ENCODE measurements around the gene SMCR8. TPM values are rescaled to one million over a fixed set of nuclear protein-coding genes. Genes with fewer than 3 reads are reported as not detected.

SMCR8 gene
- 20.2 and 20.8 TPM in 2 replicates for total RNA-seq
- long read RNA-seq, partial matches to known transcripts, result 0 of 4 reads
- long read RNA-seq, other reads (novel, unspliced or antisense), result 4 of 4 reads

GRCh38 chr17:18314731-18315561 lies at the start of gene SMCR8, which contains the start of gene TOP3A:
SMCR8 (plus strand) TSS chr17:18315293; CDS start chr17:18315790, 497 bp downstream.
TOP3A (minus strand) TSS chr17:18314994; CDS start chr17:18314778, 216 bp downstream.
- Mint-ChIP-seq H3K27me3 (ENCODE audit: low read depth) (no peaks in the 10 kb centered on the region), H3K27ac (ENCODE audit: unreplicated experiment) (peak within 1 kb of the TSS; percentile 99), H3K4me3 (peak within 1 kb of the TSS; percentile 95), H3K36me3 (ENCODE audit: low read depth) (peaks cover 14% of the 10 kb centered on the region), H3K4me1 (peaks cover 54% of the 10 kb centered on the region), H3K9me3 (no peaks in the 10 kb centered on the region)
- peak; percentile 93 for DNase-seq (ENCODE audit: low read depth, low spot score)
- no peak for TF ChIP-seq CTCF (conservative IDR thresholded peaks at IDR 0.05)

- H3K27me3 Mint-ChIP-seq (ENCODE audit: low read depth), result no peaks in the 10 kb centered on the region
- no peak overlapping the region for H3K27ac Mint-ChIP-seq (ENCODE audit: unreplicated experiment)
- H3K4me3 Mint-ChIP-seq, result no peak overlapping the region
- H3K4me1 Mint-ChIP-seq, result peaks cover 13% of the 10 kb centered on the region
- DNase-seq (ENCODE audit: low read depth, low spot score), result no peak
- no peaks in the 10 kb centered on the region for H3K36me3 Mint-ChIP-seq (ENCODE audit: low read depth)
- no peak for TF ChIP-seq CTCF (conservative IDR thresholded peaks at IDR 0.05)
- H3K9me3 Mint-ChIP-seq, result no peaks in the 10 kb centered on the region
Observed at GRCh38 chr17:18267366-18267765, 47.7 kb upstream of the SMCR8 start.

- Mint-ChIP-seq H3K4me3 (peak overlapping the region; percentile 31), H3K4me1 (peaks cover 13% of the 10 kb centered on the region), H3K27me3 (ENCODE audit: low read depth) (no peaks in the 10 kb centered on the region), H3K27ac (ENCODE audit: unreplicated experiment) (peak overlapping the region; percentile 88), H3K9me3 (no peaks in the 10 kb centered on the region), H3K36me3 (ENCODE audit: low read depth) (peaks cover 4% of the 10 kb centered on the region)
- no peak for TF ChIP-seq CTCF (conservative IDR thresholded peaks at IDR 0.05)
- DNase-seq (ENCODE audit: low read depth, low spot score), result no peak
Observed at GRCh38 chr17:18267927-18268711, 47.0 kb upstream of the SMCR8 start.

GRCh38 chr17:18270046-18270931 lies 44.8 kb upstream of the SMCR8 start:
- TF ChIP-seq CTCF (conservative IDR thresholded peaks at IDR 0.05), result no peak
- peaks cover 5% of the 10 kb centered on the region for H3K36me3 Mint-ChIP-seq (ENCODE audit: low read depth)
- no peaks in the 10 kb centered on the region for H3K9me3 Mint-ChIP-seq
- peaks cover 13% of the 10 kb centered on the region for H3K4me1 Mint-ChIP-seq
- DNase-seq (ENCODE audit: low read depth, low spot score), result no peak
- H3K4me3 Mint-ChIP-seq, result peak overlapping the region; percentile 56
- no peaks in the 10 kb centered on the region for H3K27me3 Mint-ChIP-seq (ENCODE audit: low read depth)
- no peak overlapping the region for H3K27ac Mint-ChIP-seq (ENCODE audit: unreplicated experiment)

- H3K36me3 Mint-ChIP-seq (ENCODE audit: low read depth), result peaks cover 5% of the 10 kb centered on the region
- H3K9me3 Mint-ChIP-seq, result no peaks in the 10 kb centered on the region
- H3K4me1 Mint-ChIP-seq, result no peaks in the 10 kb centered on the region
- no peak overlapping the region for H3K27ac Mint-ChIP-seq (ENCODE audit: unreplicated experiment)
- DNase-seq (ENCODE audit: low read depth, low spot score), result no peak
- no peaks in the 10 kb centered on the region for H3K27me3 Mint-ChIP-seq (ENCODE audit: low read depth)
- TF ChIP-seq CTCF (conservative IDR thresholded peaks at IDR 0.05), result no peak
- no peak overlapping the region for H3K4me3 Mint-ChIP-seq
Observed at GRCh38 chr17:18277076-18277475, 38.0 kb upstream of the SMCR8 start.
